KOPT-K1 (cell line): Measurements from ENCODE around the gene MIGA2.
A peak's percentile ranks its signal among the peaks of the same experiment; 100 is the strongest.
"Not testable (repeated sequence)": the region's sequence is repeated elsewhere in the genome, so short reads cannot be mapped to it uniquely, and the experiment has no call there.

Source experiments
- H3K27ac ChIP-seq: fragments of 200-600 bp; sonication (generic); 2 replicates; pipeline ENCODE4 v1.5.1; 2016; ENCODE audit warnings: antibody characterized with exemption, mild to moderate bottlenecking, low read depth, low read length; ENCODE audit not compliant: poor library complexity, severe bottlenecking
- H3K36me3 ChIP-seq: fragments of 200-600 bp; sonication (generic); 2 replicates; pipeline ENCODE4 v1.5.1; 2017; ENCODE audit warnings: antibody characterized with exemption, mild to moderate bottlenecking, low read length, moderate library complexity; ENCODE audit not compliant: insufficient read depth
- H3K9me3 ChIP-seq: fragments of 200-600 bp; sonication (generic); 2 replicates; pipeline ENCODE4 v1.5.1; 2017; ENCODE audit warnings: antibody characterized with exemption, low read length, mild to moderate bottlenecking; ENCODE audit not compliant: insufficient read depth, poor library complexity, severe bottlenecking

MIGA2 gene

DNA sequence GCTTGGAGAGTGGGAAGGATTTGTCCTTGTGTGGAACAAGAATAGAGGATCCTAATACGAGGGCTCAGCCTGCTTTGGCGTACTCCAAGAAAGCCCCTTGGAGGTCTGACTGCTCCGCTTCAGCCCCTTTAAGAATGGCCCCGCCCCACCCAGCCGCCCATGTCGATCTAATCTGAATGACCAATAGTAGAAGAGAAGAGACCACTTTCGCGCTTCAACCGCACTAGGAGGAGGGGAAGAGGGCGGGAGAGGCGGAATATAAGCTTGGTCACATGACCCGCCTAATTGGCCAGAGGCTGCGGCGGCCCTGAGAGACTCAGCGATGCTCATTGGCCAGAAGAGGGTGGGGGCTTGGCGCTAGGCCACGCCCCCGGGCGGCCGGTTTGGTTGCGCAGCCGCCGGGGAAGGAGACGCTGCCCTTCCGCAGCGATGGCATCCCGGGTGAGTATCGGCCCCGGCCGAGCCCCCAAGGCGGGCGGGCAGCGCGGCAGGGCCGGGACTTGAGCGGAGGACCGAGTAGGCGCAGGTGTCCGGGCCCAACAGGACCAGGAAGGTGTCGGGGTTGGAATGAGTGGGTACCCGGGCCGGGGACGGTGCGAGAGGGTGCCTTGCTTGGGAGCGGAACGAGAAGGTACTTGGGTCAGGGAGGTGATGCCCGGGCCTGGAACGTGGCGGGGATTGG is at the start of gene MIGA2:
Gene MIGA2 (plus strand): TSS at position 386 of the 682 bp plus-strand sequence. CDS start 3,969 bp downstream, outside the sequence.
- peak within 1 kb of the TSS; percentile 71 for H3K27ac ChIP-seq
- H3K9me3 ChIP-seq = no peaks in the 10 kb centered on the region
- peaks cover 10% of the 10 kb centered on the region; the same call in 1 of the 2 replicates for H3K36me3 ChIP-seq

- Histone ChIP-seq H3K36me3 (peaks cover 89% of the 10 kb centered on the region), H3K27ac (no peak overlapping the region), H3K9me3 (no peaks in the 10 kb centered on the region)
Observed at GRCh38 chr9:128986671-128987070, 49.8 kb upstream of the MIGA2 start.

- H3K9me3 ChIP-seq = no peaks in the 10 kb centered on the region
- H3K27ac ChIP-seq = no peak overlapping the region
- H3K36me3 ChIP-seq = peaks cover 88% of the 10 kb centered on the region
Observed at GRCh38 chr9:128987805-128988204, 48.6 kb upstream of the MIGA2 start.

DNA sequence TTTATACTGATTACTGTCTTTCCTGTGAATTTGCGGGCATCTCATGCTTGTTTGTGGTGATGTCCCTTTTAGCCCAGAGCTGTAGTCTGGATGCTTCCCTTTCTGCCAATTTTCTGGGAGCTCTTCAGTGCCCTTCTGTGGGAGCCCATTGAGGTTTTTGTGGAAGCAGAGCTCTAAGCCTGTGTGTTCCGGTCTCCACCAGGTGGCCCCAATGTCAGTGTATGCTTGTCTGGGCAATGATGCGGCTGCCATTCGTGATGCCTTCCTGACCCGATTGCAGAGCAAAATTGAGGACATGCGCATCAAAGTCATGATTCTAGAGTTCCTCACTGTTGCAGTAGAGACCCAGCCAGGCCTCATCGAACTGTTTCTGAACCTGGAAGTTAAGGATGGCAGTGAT is 43.4 kb upstream of the MIGA2 start:
- peaks cover 87% of the 10 kb centered on the region for H3K36me3 ChIP-seq
- no peak overlapping the region for H3K27ac ChIP-seq
- H3K9me3 ChIP-seq = no peaks in the 10 kb centered on the region

- peaks cover 89% of the 10 kb centered on the region for H3K36me3 ChIP-seq
- no peaks in the 10 kb centered on the region for H3K9me3 ChIP-seq
- H3K27ac ChIP-seq = peak overlapping the region; percentile 19
Observed at GRCh38 chr9:128995791-128996190, 40.6 kb upstream of the MIGA2 start.

- H3K9me3 ChIP-seq = no peaks in the 10 kb centered on the region
- no peak overlapping the region for H3K27ac ChIP-seq
- H3K36me3 ChIP-seq = peaks cover 99% of the 10 kb centered on the region
Observed at GRCh38 chr9:128998462-128998861, 38.0 kb upstream of the MIGA2 start.

DNA sequence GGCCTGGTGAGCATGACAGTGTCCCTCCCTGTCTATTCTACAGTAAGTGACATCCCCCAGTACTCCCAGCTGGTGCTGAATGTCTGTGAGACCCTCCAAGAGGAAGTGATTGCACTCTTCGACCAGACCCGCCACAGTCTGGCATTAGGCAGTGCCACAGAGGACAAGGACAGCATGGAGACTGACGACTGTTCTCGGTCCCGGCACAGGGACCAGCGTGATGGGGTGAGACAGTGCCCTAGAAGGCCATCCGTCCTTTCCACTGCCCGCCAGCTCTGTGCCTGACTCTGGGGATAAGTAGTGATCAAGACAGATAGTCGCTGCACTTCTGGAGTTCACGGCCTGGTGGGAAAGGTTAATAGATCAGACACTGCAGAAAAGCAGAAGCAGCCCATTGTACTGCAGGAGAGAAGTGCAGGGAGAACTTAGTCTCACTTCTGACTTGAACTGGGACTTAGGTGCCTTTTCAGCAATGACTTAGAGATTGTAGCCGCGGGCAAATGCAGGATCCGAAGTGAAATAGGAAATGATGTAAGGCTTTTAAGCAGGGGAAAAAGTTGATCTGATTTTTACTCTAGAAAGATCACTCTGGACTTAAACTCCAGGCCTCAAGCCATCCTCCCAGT is 36.7 kb upstream of the MIGA2 start:
- Histone ChIP-seq H3K9me3 (no peaks in the 10 kb centered on the region), H3K36me3 (peaks cover 96% of the 10 kb centered on the region), H3K27ac (no peak overlapping the region)

GRCh38 chr9:129001504-129002325 is 34.7 kb upstream of the MIGA2 start:
- H3K9me3 ChIP-seq = no peaks in the 10 kb centered on the region
- no peak overlapping the region for H3K27ac ChIP-seq
- H3K36me3 ChIP-seq = peaks cover 96% of the 10 kb centered on the region

GRCh38 chr9:129002992-129003391 is 33.4 kb upstream of the MIGA2 start:
- peaks cover 98% of the 10 kb centered on the region for H3K36me3 ChIP-seq
- H3K9me3 ChIP-seq = no peaks in the 10 kb centered on the region
- H3K27ac ChIP-seq = no peak overlapping the region

DNA sequence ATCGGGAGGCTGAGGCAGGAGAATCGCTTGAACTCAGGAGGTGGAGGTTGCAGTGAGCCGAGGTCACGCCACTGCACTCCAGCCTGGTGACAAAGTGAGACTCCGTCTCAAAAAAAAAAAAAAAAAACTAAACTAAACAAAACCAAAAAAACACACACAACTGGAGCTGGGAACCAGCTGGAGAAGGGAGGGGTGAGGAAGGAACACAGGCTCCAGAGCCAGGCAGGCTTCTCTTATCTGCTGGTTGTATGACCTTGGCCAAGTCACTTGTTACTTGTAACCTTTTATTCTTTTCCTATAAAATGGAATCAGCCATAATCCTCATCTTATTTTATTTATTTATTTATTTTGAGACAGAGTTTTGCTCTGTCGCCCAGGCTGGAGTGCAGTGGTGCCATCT is 32.3 kb upstream of the MIGA2 start:
- H3K9me3 ChIP-seq, H3K27ac ChIP-seq: not testable (repeated sequence)
- H3K36me3 ChIP-seq = peaks cover 98% of the 10 kb centered on the region

DNA sequence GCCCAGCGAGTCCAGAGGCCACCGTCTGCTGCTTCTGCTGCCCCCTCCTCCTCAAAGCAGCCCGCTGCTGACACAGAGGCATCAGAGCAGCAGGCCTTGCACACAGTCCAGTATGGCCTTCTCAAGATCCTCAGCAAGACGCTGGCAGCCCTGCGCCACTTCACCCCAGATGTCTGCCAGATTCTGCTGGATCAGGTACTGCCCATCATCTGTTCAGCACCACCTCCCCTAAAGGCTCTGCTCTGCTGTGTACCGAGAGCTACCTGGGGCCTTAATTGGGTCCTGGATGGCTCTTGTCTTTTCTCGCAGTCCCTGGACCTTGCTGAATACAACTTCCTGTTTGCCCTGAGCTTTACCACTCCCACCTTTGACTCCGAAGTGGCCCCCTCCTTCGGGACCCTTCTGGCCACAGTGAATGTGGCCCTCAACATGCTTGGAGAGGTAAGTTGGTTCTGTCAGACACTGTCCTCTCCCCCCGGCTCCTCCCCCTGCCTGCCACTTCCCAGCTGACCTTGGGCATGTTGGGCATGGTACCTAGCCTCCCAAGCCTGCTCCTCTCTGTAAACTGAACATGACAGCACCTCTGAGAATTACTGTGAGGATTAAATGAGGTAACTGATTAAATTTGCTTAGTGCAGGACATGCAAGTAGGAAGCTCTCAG is 31.0 kb upstream of the MIGA2 start:
- Histone ChIP-seq H3K27ac (no peak overlapping the region), H3K36me3 (peaks cover 98% of the 10 kb centered on the region), H3K9me3 (no peaks in the 10 kb centered on the region)

- H3K27ac ChIP-seq = no peak overlapping the region
- H3K9me3 ChIP-seq = no peaks in the 10 kb centered on the region
- peaks cover 98% of the 10 kb centered on the region for H3K36me3 ChIP-seq
Observed at GRCh38 chr9:129006328-129007034, 29.9 kb upstream of the MIGA2 start.

DNA sequence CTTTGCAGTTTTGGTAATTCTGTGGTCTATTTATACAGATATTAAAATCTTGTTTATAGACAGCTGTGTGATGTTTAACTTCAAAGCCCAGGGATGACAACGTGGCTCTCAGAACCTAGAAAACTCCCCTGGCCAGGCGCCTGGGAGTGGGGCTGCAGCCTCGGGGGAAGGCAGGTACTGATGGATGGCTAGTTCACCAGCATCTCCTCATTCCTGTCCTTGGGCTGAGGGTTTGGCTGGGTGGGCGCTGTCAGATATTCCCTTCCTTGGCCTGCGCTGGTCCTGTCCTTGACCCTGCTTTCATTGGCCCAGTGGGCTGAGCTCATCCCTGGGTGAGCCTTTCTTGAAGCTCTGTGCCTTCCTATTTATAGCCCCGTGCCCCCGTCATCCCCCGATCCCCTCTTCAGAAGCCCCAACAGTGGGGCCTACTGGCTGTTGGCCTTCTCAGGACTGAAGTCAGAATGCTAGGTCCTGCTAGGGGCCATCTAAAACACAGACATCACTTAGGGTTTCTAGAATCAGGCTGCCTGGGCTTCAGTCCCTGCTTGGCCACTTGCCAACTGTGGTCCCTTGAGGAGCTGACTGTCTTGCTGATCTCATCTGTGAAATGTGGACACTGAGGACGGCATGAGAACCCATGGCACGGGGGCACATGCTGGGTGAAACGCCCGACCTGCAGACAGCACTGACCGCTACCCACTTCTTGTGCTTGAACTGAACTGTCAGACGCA is 29.2 kb upstream of the MIGA2 start:
- peaks cover 97% of the 10 kb centered on the region for H3K36me3 ChIP-seq
- no peaks in the 10 kb centered on the region for H3K9me3 ChIP-seq
- no peak overlapping the region for H3K27ac ChIP-seq
